ENCODE results near the gene ZNF385A. TPM values are rescaled to one million over a fixed set of nuclear protein-coding genes. Genes with fewer than 3 reads are reported as not detected.

ZNF385A gene
- total RNA-seq, 1 experiment from 2014 or later, result 17.5 TPM

- no peaks in the 10 kb centered on the region for H3K27me3 ChIP-seq (replicated peaks; ENCODE audit: insufficient read depth, low read depth, low read length, poor library complexity)
- intact Hi-C loops (cut with micrococcal nuclease; ENCODE audit: unreplicated experiment), result loop anchor here (2.0 kb wide), 1 partner anchor 31 kb away; no protein-coding TSS in a partner anchor
- TF ChIP-seq CTCF (conservative IDR thresholded peaks at IDR 0.05; ENCODE audit: low read depth, low read length), result no peak
- TF ChIP-seq EZH2 (IDR thresholded peaks at IDR 0.05; ENCODE audit: borderline replicate concordance, low read depth, low read length, poor library complexity, severe bottlenecking), result no peak
- no peak for DNase-seq (ENCODE audit: low spot score)
- CTCF ChIA-PET, result interaction anchor here (0.6 to 1.2 kb wide), 3 partner anchors 31 to 373 kb away, joined by 3 to 6 read pairs (median 3); no protein-coding TSS in a partner anchor
- H3K4me1 ChIP-seq (ENCODE audit: insufficient read depth, low read length, poor library complexity, severe bottlenecking), result peaks cover 11% of the 10 kb centered on the region
- H3K27ac ChIP-seq (ENCODE audit: low read depth, low read length, poor library complexity, severe bottlenecking), result no peak overlapping the region
- no TSS peak for BruUV-seq (replicated peaks)
- POLR2A ChIA-PET (ENCODE audit: low non-redundant PET), result interaction anchor here (0.5 kb wide), 1 partner anchor 109 kb away, joined by 3 read pairs; no protein-coding TSS in a partner anchor
- no peaks in the 10 kb centered on the region for H3K9me3 ChIP-seq (ENCODE audit: low read depth, low read length, poor library complexity, severe bottlenecking)
- H3K36me3 ChIP-seq (ENCODE audit: insufficient read depth, low read length, poor library complexity, severe bottlenecking), result peaks cover 16% of the 10 kb centered on the region
- no peak overlapping the region for H3K4me3 ChIP-seq (ENCODE audit: low read depth, low read length, poor library complexity, severe bottlenecking)
These were observed 47.2 kb downstream of the ZNF385A start for GRCh38 chr12:54337280-54337842.

DNA sequence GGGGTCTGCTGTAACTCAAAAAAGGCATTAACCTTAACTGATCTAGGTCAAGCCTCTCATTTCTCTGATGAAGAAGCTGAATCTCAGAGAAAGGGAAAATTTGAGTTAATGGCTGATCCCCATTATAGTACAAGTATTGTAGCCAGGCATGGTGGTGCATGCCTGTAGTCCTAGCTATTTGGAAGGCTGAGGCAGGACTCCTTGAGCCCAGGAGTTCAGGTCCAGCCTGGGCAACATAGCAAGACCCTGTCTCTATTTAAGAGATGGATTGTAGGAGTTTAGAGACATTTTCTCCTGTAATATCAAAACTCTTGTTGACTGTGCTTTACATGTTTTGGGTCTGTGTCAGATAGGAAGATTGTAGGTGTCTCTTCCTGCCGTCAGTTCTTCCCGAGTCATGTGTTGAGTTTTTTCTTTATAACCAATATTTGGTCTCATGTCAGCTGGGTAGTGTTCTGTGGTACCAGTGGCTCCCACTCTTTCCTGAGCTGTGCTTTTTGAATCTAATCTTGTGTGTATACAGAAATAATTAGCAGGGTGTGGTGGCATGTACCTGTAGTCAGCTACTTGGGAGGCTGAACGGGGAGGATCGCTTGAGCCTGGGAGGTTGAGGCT lies 51.0 kb downstream of the ZNF385A start:
- CTCF ChIA-PET, result interaction anchor here (1.2 kb wide), 1 partner anchor 66 kb away, joined by 3 read pairs; no protein-coding TSS in a partner anchor

DNA sequence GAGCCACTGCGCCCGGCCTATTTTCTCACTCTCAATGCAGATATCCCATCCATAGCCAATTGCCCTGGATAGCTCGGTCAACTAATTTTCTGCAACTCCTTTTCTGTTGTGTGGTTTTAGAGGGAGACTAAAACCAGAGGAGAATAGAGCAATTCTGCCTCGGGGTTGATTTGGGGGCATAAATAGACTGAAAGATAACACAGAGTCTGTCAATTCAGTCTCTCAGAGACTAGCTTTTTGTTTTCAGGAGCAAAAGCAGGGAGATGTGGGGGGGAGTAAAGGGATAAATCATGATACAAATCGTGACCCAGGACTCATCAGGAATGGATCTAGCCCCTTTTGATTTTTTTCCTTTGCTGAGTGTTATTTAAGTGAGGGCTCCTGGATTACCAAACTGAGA lies 53.1 kb downstream of the ZNF385A start:
- no peak for DNase-seq (ENCODE audit: low spot score)
- Histone ChIP-seq H3K27me3 (replicated peaks; ENCODE audit: insufficient read depth, low read depth, low read length, poor library complexity) (no peaks in the 10 kb centered on the region), H3K9me3 (ENCODE audit: low read depth, low read length, poor library complexity, severe bottlenecking) (no peaks in the 10 kb centered on the region), H3K4me1 (ENCODE audit: insufficient read depth, low read length, poor library complexity, severe bottlenecking) (peaks cover 5% of the 10 kb centered on the region), H3K27ac (ENCODE audit: low read depth, low read length, poor library complexity, severe bottlenecking) (no peak overlapping the region), H3K4me3 (ENCODE audit: low read depth, low read length, poor library complexity, severe bottlenecking) (no peak overlapping the region), H3K36me3 (ENCODE audit: insufficient read depth, low read length, poor library complexity, severe bottlenecking) (peaks cover 6% of the 10 kb centered on the region)
- ChIA-PET POLR2A (ENCODE audit: low non-redundant PET) (no interaction called here), CTCF (no interaction called here)
- TF ChIP-seq CTCF (conservative IDR thresholded peaks at IDR 0.05; ENCODE audit: low read depth, low read length), result no peak
- TF ChIP-seq EZH2 (IDR thresholded peaks at IDR 0.05; ENCODE audit: borderline replicate concordance, low read depth, low read length, poor library complexity, severe bottlenecking), result no peak
- intact Hi-C loops (cut with micrococcal nuclease; ENCODE audit: unreplicated experiment), result no loop called here
- no TSS peak for BruUV-seq (replicated peaks)

More for the DNA sequence above, 51.0 kb downstream of the ZNF385A start:
- Histone ChIP-seq H3K36me3 (ENCODE audit: insufficient read depth, low read length, poor library complexity, severe bottlenecking) (peaks cover 6% of the 10 kb centered on the region), H3K9me3 (ENCODE audit: low read depth, low read length, poor library complexity, severe bottlenecking) (no peaks in the 10 kb centered on the region), H3K4me1 (ENCODE audit: insufficient read depth, low read length, poor library complexity, severe bottlenecking) (peaks cover 11% of the 10 kb centered on the region), H3K27ac (ENCODE audit: low read depth, low read length, poor library complexity, severe bottlenecking) (no peak overlapping the region), H3K4me3 (ENCODE audit: low read depth, low read length, poor library complexity, severe bottlenecking) (no peak overlapping the region), H3K27me3 (replicated peaks; ENCODE audit: insufficient read depth, low read depth, low read length, poor library complexity) (no peaks in the 10 kb centered on the region)
- POLR2A ChIA-PET (ENCODE audit: low non-redundant PET), result no interaction called here
- intact Hi-C loops (cut with micrococcal nuclease; ENCODE audit: unreplicated experiment), result no loop called here
- no peak for DNase-seq (ENCODE audit: low spot score)
- no peak for TF ChIP-seq CTCF (conservative IDR thresholded peaks at IDR 0.05; ENCODE audit: low read depth, low read length)
- no peak for TF ChIP-seq EZH2 (IDR thresholded peaks at IDR 0.05; ENCODE audit: borderline replicate concordance, low read depth, low read length, poor library complexity, severe bottlenecking)
- no TSS peak for BruUV-seq (replicated peaks)

Measured in A673 (cell line).